HS-5 (cell line): ENCODE results near the gene KMT2A.
"Not testable (repeated sequence)": the region's sequence is repeated elsewhere in the genome, so short reads cannot be mapped to it uniquely, and the experiment has no call there.

Source experiments
- DNase-seq: peaks from one replicate; pipeline ENCODE4 v3.0.0-alpha.2; 2012; ENCODE audit warnings: low read depth

The KMT2A gene

GRCh38 chr11:118533769-118534729, 97.8 kb downstream of the KMT2A start:
- DNase-seq: no peak

DNA sequence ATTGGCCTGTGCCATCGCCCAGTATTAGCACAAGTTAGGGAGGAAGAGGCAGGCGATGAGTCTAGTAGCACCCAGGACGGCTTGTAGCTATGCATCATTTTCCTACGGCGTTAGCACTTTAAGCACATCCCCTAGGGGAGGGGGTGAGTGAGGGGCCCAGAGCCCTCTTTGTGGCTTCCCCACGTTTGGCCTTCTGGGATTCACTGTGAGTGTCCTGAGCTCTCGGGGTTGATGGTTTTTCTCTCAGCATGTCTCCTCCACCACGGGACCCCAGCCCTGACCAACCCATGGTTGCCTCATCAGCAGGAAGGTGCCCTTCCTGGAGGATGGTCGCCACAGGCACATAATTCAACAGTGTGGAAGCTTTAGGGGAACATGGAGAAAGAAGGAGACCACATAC, 99.0 kb downstream of the KMT2A start:
- DNase-seq: no peak

DNA sequence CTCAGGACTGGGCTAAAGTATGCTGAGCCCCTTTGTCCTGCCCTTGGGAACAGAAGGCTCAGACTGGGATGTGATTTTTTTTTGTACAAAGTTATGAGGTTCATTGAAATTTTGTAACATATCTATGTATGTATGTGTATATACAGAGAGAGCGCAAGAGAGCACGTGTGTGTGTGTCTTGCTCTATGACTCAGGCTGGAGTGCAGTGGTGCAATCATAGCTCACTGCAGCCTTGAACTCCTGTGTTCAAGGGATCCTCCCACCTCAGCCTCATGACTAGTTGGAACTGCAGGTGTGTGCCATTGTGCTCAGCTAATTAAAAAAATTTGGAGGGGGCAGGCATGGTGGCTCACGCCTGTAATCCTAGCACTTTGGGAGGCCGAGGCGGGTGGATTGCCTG, 100.4 kb downstream of the KMT2A start:
- no peak for DNase-seq

GRCh38 chr11:118537409-118537980, 101.2 kb downstream of the KMT2A start:
- no peak for DNase-seq

DNA sequence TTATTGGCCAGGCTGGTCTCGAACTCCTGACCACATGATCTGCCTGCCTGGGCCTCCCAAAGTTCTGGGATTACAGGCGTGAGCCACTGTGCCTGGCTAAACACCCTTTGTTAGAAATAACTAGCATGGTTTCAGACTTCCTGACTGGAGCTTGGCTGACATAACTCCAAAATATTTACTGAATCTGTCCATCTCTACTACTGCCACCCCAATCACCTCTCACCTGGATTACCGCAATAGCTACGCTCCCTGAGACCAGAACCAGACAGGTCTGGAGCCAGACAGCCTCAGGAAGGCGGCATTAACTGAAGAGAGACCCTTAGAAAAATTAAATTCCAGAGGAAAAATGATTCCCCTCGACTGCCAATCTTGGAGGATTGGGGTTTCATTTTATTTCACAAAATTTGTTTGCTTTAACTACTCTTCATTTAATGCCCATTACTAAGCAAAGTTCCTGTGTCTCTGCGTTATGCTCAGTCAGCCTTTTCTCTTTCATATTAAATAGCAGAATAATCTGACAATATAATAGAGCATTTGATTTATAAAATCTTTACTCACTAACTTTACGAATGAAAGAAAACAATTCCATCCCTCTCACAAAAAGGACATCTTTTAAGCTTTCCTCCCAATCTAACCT, 107.8 kb downstream of the KMT2A start:
- no peak for DNase-seq

DNA sequence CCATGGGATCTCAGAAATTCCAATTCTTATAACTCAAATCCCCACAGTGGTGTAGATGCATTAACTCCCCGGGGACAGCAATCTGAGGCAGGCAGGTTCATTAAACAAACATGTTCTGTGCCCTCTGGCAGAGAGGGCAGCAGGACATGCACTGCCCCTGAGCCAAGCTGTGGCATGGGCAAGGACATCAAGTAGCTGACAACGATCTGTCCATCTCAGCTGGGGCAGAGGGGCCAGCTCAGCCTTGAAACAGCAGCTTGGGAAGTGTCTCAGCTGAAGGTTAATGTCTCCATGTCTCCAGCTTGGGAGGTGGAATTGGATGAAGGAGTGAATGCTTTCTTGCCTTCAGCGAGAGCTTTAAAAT, 108.3 kb downstream of the KMT2A start:
- DNase-seq: no peak

DNA sequence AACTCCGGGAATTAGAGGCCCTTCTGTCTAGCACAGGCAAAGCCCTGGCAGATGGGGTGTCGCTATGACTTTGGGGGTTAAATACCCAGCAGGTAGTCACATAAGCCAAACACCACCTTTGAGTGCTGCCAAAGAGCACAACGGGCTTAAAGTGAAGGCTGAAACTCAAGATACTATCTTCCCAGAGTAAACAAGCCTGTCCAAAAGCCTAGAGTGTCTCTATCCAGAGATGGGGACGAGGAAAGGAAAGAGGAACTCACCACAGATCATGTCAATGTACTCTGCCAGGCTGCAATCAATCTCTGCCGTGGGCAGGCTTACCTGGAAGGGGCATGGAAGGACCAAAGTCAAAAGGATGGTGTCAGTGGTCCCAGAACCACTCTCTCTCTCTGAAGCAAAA, 109.2 kb downstream of the KMT2A start:
- no peak for DNase-seq

- no peak for DNase-seq
Measured at GRCh38 chr11:118547132-118547531, 110.8 kb downstream of the KMT2A start.

GRCh38 chr11:118552341-118552740, 116.0 kb downstream of the KMT2A start:
- no peak for DNase-seq

- no peak for DNase-seq
Measured at GRCh38 chr11:118560806-118561205, 124.5 kb downstream of the KMT2A start.

DNA sequence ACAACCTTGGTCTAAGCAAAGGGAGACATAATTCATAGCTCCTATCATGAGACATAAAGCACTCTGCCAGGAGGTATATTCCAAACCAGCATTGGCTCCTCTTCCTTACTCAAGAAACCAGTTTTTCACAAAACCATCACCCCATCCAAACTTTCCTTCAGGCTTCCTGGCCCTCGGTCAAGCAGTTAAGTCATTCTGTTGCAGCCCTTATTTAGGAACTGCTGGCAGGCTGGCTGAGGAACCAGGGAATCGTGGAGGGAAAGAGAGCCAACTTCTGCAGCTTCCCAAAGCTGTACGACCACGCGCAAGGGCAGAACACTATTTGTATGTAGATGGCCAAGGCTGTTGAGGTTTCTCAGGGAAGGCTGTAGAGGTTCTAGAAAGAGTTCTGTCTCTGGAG, 128.8 kb downstream of the KMT2A start:
- no peak for DNase-seq

DNA sequence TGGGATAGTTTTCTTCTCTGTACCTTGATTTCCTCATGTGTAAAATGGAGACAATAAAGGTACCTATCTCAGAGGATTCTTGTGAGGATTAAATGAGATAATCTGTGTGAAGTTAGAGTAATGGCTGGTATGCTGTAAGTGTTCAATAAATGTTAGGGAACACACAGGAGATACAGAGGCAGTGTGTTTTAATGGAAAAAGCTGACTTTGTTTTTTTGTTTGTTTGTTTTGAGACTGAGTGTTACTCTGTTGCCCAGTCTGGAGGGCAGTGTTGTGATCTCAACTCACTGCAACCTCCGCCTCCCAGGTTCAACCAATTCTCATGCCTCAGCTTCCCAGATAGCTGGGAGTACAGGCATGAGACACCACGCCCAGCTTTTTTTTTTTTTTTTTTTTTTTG, 133.4 kb downstream of the KMT2A start:
- no peak for DNase-seq

DNA sequence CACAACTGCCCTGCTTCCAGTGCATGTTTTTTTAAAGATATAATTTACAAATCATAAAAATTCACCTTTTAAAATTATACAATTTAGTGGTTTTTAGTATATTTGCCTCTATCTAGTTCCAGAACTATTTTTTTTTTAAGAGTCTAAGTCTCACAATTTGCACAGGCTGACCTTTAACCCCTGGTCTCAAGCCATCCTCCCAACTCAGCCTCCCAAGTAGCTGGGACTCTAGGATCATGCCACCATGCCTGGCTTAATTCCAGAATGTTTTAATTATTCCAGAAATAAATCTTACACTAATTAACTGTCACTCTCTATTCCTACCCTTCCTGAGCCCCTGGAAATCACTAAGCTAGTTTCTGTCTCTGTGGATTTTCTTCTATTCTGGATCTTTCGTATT, 134.5 kb downstream of the KMT2A start:
- no peak for DNase-seq

- not testable (repeated sequence) for DNase-seq
Measured at GRCh38 chr11:118571701-118572060, 135.4 kb downstream of the KMT2A start.

DNA sequence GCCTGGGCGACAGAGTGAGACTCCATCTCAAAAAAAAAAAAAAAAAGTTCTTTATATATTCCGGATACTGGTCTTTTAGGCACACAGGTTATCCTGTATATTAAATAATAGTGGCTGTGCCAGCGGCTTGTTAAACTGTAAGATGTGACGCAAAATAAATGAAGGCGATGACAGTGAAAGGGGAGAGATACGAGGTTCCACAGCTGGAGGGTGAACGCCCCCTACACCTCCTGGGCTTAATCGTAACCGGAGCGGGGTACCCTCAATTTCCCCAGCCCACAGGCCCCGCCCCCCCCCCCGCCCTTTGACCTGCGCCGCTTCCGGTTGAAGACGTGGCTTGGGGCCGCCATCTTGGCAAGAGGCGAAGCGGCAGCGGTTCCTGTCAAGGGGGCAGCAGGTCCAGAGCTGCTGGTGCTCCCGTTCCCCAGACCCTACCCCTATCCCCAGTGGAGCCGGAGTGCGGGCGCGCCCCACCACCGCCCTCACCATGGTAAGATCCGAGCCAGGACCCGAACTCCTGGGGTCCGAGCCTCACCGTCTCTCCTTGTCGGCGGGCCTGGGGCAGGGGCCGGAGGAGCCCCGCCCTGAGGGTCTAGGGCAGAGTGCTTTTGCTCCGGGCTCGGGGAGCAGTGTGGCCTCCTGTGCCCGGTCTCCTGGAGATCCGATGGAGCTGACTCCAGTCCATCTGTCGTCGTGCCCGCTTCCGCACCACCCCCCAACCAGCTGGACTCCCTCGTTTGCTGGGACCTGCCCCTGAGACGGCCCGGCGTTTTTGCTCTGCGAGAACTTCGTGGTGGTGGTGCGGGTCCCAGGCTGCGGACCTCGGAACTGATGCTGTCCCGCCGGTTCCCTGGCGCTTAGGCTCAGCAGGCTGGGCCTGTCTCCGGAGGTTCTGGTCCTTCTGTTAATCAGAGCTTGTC, 136.0 kb downstream of the KMT2A start, which contains the start of gene ARCN1:
TSS of gene ARCN1 (plus strand) at position 349 of the 920 bp plus-strand sequence. CDS start at position 488, 139 bp downstream.
- DNase-seq: no peak

- no peak for DNase-seq
Measured at GRCh38 chr11:118572981-118573550, 136.8 kb downstream of the KMT2A start.

GRCh38 chr11:118574636-118575035, 138.3 kb downstream of the KMT2A start:
- no peak for DNase-seq
